CD14-positive monocyte (primary cell): ENCODE results near the gene DHODH. TPM values are rescaled to one million over a fixed set of nuclear protein-coding genes. Genes with fewer than 3 reads are reported as not detected.

Experiments
- DNase-seq, 3 donors: peaks; one replicate each; pipeline ENCODE4 v3.0.0-alpha.2; 2011 to 2022
- H2AFZ ChIP-seq: 2 replicates; pipeline ENCODE4 v1.6.0; 2012; ENCODE audit warnings: mild to moderate bottlenecking, low read depth, low read length, inconsistent platforms; ENCODE audit not compliant: insufficient read depth, poor library complexity, severe bottlenecking
- H3K27ac ChIP-seq, 2 donors: 1 replicate in 1 of 2; 2 replicates in 1 of 2; pipeline ENCODE4 v1.5.1; 2012 to 2013; ENCODE audit warnings: low read length in 2 of 2, control low read depth in 1 of 2, inconsistent platforms in 1 of 2, low read depth in 1 of 2, mild to moderate bottlenecking in 1 of 2
- H3K27me3 ChIP-seq, 2 donors: one replicate each; pipeline versions ENCODE4 v1.6.0 to v1.6.1; 2011 to 2013; ENCODE audit warnings: low read length in 2 of 2; ENCODE audit not compliant: control insufficient read depth in 2 of 2, insufficient read depth in 2 of 2
- H3K36me3 ChIP-seq, 2 donors: replicated peaks in 1 of 2; 1 replicate in 1 of 2; 2 replicates in 1 of 2; pipeline versions ENCODE4 v1.5.1 to v1.6.1; 2012 to 2013; ENCODE audit warnings: low read length in 2 of 2, control low read depth in 1 of 2, inconsistent platforms in 1 of 2, mild to moderate bottlenecking in 1 of 2; ENCODE audit not compliant: insufficient read depth in 2 of 2, control insufficient read depth in 1 of 2
- H3K4me1 ChIP-seq, 2 donors: 1 replicate in 1 of 2; 2 replicates in 1 of 2; pipeline versions ENCODE4 v1.5.1 to v1.6.1; 2012 to 2013; ENCODE audit warnings: low read length in 2 of 2, control low read depth in 1 of 2, inconsistent platforms in 1 of 2, mild to moderate bottlenecking in 1 of 2, moderate library complexity in 1 of 2; ENCODE audit not compliant: insufficient read depth in 2 of 2, control insufficient read depth in 1 of 2
- H3K4me2 ChIP-seq: replicated peaks from 2 replicates; pipeline ENCODE3; 2012; ENCODE audit warnings: low read length, moderate library complexity, mild to moderate bottlenecking; ENCODE audit not compliant: poor library complexity, severe bottlenecking; ENCODE audit errors: extremely low read depth
- H3K4me3 ChIP-seq, 3 experiments: fragments of 200-600 bp in 1 of 3; sonication (generic) in 1 of 3; replicated peaks in 1 of 3; 1 replicate in 2 of 3; 2 replicates in 1 of 3; pipeline ENCODE4 v1.5.1; 2011 to 2013; ENCODE audit warnings: low read length in 3 of 3, mild to moderate bottlenecking in 3 of 3, control low read depth in 2 of 3, low read depth in 2 of 3, inconsistent platforms in 1 of 3, moderate library complexity in 1 of 3
- H3K79me2 ChIP-seq: 2 replicates; pipeline ENCODE4 v1.6.0; 2012; ENCODE audit warnings: mild to moderate bottlenecking, control low read depth, inconsistent platforms, low read length, moderate library complexity; ENCODE audit not compliant: insufficient read depth
- H3K9ac ChIP-seq: 2 replicates; pipeline ENCODE4 v1.6.0; 2017; ENCODE audit warnings: low read length, mild to moderate bottlenecking; ENCODE audit not compliant: insufficient read depth, poor library complexity, severe bottlenecking
- H3K9me3 ChIP-seq, 2 donors: replicated peaks in 1 of 2; 1 replicate in 1 of 2; 2 replicates in 1 of 2; pipeline versions ENCODE4 v1.5.1 to v1.6.1; 2012 to 2013; ENCODE audit warnings: low read length in 2 of 2, control low read depth in 1 of 2; ENCODE audit not compliant: control insufficient read depth in 1 of 2, insufficient read depth in 1 of 2
- H4K20me1 ChIP-seq: 2 replicates; pipeline ENCODE4 v1.6.0; 2012; ENCODE audit warnings: mild to moderate bottlenecking, low read length, control low read depth, moderate library complexity; ENCODE audit not compliant: insufficient read depth
- H3K27ac Mint-ChIP-seq, 7 donors: one replicate each; pipeline ENCODE4 v1.8.0; 2020; ENCODE audit warnings: mild to moderate bottlenecking in 7 of 7, mixed read lengths in 7 of 7, moderate library complexity in 6 of 7, inconsistent platforms in 2 of 7
- H3K27me3 Mint-ChIP-seq, 3 donors: one replicate each; pipeline ENCODE4 v1.8.0; 2021 to 2022; ENCODE audit warnings: low read depth in 3 of 3, mild to moderate bottlenecking in 3 of 3, mixed read lengths in 3 of 3, moderate library complexity in 3 of 3, inconsistent platforms in 1 of 3
- H3K36me3 Mint-ChIP-seq, 2 donors: one replicate each; pipeline ENCODE4 v1.8.0; 2020; ENCODE audit warnings: mixed read lengths in 2 of 2, inconsistent platforms in 1 of 2, mild to moderate bottlenecking in 1 of 2
- H3K4me1 Mint-ChIP-seq: one replicate; pipeline ENCODE4 v1.8.0; 2020; ENCODE audit warnings: mild to moderate bottlenecking, mixed read lengths
- H3K4me3 Mint-ChIP-seq, 2 donors: one replicate each; pipeline ENCODE4 v1.8.0; 2020; ENCODE audit warnings: mild to moderate bottlenecking in 2 of 2, mixed read lengths in 2 of 2, moderate library complexity in 1 of 2
- H3K9me3 Mint-ChIP-seq, 7 donors: one replicate each; pipeline ENCODE4 v1.8.0; 2020 to 2022; ENCODE audit warnings: mixed read lengths in 7 of 7, mild to moderate bottlenecking in 6 of 7, moderate library complexity in 6 of 7, inconsistent platforms in 2 of 7
- WGBS: methylation state at CpG from one replicate; pipeline ENCODE4 v1.1.5; 2013; ENCODE audit warnings: missing lambda C conversion rate; ENCODE audit not compliant: insufficient coverage; 5-methylcytosine and 5-hydroxymethylcytosine counted together
- intact Hi-C, 2 donors: fragments of 100-400 bp; cut with micrococcal nuclease; formaldehyde crosslinking; loops; one replicate each; pipeline versions ENCODE4 v1.15.0 to v1.15.1; 2023
- polyA plus RNA-seq, 3 donors: library from polyadenylated mRNA; depleted of rRNA in 1 of 3; unstranded in 2 of 3; stranded (reverse) in 1 of 3; fragments of 300-500 nt in 2 of 3; fragments of >200 nt in 1 of 3; fragmentation: Illumina TruSeq in 2 of 3; gene quantifications; 1 replicate in 2 of 3; 2 replicates in 1 of 3; pipeline ENCODE4 v1.2.3, GENCODE V29; 2012 to 2021
- TF ChIP-seq, protein P1 (sequence below): fragments of 200-600 bp; IDR thresholded peaks from one replicate; pipeline ENCODE4 v1.8.0; 2022; ENCODE audit warnings: antibody characterized with exemption, mild to moderate bottlenecking

The DHODH gene
- polyA plus RNA-seq, 3 donors, result 2.2 to 3.8 (median 2.4) TPM

DNA sequence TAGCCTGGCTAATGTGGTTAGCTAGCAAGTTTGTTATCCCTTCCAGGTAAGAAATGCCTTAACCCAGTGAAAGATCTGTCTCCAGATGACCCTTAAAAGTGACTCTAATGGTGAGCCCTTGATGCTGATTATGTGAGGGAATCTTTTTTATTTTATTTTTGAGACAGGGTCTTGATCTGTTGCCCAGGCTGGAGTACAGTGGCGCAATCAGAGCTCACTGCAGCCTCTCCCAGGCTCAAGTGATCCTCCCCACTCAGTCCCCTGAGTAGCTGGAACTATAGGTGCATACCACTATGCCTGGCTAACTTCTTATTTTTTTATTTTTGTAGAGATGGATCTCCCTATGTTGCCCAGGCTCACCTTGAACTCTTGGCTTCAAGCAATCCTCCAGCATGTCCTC lies 35.0 kb downstream of the DHODH start:
- Histone ChIP-seq H2AFZ (no peak overlapping the region), H3K4me3 (no peak overlapping the region), H4K20me1 (no peaks in the 10 kb centered on the region), H3K79me2 (no peaks in the 10 kb centered on the region), H3K9ac (no peak overlapping the region), H3K9me3 (peaks cover 1 to 4% of the 10 kb centered on the region in 2 donors), H3K4me2 (no peak overlapping the region), H3K27ac (no peak overlapping the region), H3K27me3 (no peaks in the 10 kb centered on the region), H3K36me3 (no peaks in the 10 kb centered on the region), H3K4me1 (no peaks in the 10 kb centered on the region)
- Mint-ChIP-seq H3K27me3 (peaks cover 0 to 3% (median 2%) of the 10 kb centered on the region in 3 donors), H3K36me3 (peaks cover 8 to 12% of the 10 kb centered on the region in 2 donors), H3K4me1 (peaks cover 10% of the 10 kb centered on the region), H3K27ac (peak overlapping the region in 1 of 7 donors; percentile 8), H3K4me3 (no peak overlapping the region), H3K9me3 (peaks cover 0 to 10% (median 4%) of the 10 kb centered on the region in 7 donors)
- intact Hi-C loops, result no loop called here
- WGBS, result 100% methylated on average over 1 of the region's 1 CpG
- TF ChIP-seq, protein P1, sequence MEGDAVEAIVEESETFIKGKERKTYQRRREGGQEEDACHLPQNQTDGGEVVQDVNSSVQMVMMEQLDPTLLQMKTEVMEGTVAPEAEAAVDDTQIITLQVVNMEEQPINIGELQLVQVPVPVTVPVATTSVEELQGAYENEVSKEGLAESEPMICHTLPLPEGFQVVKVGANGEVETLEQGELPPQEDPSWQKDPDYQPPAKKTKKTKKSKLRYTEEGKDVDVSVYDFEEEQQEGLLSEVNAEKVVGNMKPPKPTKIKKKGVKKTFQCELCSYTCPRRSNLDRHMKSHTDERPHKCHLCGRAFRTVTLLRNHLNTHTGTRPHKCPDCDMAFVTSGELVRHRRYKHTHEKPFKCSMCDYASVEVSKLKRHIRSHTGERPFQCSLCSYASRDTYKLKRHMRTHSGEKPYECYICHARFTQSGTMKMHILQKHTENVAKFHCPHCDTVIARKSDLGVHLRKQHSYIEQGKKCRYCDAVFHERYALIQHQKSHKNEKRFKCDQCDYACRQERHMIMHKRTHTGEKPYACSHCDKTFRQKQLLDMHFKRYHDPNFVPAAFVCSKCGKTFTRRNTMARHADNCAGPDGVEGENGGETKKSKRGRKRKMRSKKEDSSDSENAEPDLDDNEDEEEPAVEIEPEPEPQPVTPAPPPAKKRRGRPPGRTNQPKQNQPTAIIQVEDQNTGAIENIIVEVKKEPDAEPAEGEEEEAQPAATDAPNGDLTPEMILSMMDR, result no peak
- no peak for DNase-seq

DNA sequence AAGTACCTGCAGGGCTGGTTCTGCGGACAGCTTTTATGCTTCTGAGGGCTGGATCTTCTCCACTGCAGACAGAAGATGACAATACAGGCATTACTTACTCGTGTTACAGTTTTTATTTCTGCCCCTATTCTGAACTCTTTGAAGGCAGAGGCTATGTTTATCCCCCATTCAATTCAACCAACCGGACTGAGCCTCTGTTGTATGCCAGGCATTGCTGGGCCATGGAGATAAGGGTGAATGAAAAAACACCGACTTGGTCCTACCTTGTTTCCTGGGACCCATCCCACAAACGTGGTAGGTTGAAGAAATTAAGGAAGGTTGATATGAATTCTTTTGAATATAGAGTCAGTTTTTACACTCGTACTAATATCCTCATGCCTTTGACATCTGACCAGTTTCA lies 35.8 kb downstream of the DHODH start:
- Histone ChIP-seq H3K4me3 (no peak overlapping the region), H3K27me3 (no peaks in the 10 kb centered on the region), H3K36me3 (no peaks in the 10 kb centered on the region), H3K4me2 (no peak overlapping the region), H4K20me1 (no peaks in the 10 kb centered on the region), H3K9me3 (peaks cover 9 to 10% of the 10 kb centered on the region in 2 donors), H3K4me1 (no peaks in the 10 kb centered on the region), H3K9ac (no peak overlapping the region), H3K79me2 (no peaks in the 10 kb centered on the region), H2AFZ (no peak overlapping the region), H3K27ac (no peak overlapping the region)
- Mint-ChIP-seq H3K4me1 (peaks cover 10% of the 10 kb centered on the region), H3K36me3 (peaks cover 10 to 13% of the 10 kb centered on the region in 2 donors), H3K9me3 (peaks cover 5 to 18% (median 12%) of the 10 kb centered on the region in 7 donors), H3K27me3 (peaks cover 0 to 3% (median 2%) of the 10 kb centered on the region in 3 donors), H3K27ac (no peak overlapping the region), H3K4me3 (no peak overlapping the region)
- WGBS, result no CpG with 5 or more reads among the region's 6 CpGs
- intact Hi-C loops, result no loop called here
- TF ChIP-seq, protein P1, result no peak
- DNase-seq, result no peak
